ENCODE data around the gene DACH2. TPM values are rescaled to one million over a fixed set of nuclear protein-coding genes. Genes with fewer than 3 reads are reported as not detected.
A peak's percentile ranks its signal among the peaks of the same experiment; 100 is the strongest.
"Not testable (repeated sequence)": the region's sequence is repeated elsewhere in the genome, so short reads cannot be mapped to it uniquely, and the experiment has no call there.

DACH2 gene
- not detected for total RNA-seq

- peaks cover 32% of the 10 kb centered on the region for H3K27me3 Mint-ChIP-seq
- peaks cover 7% of the 10 kb centered on the region for H3K4me1 Mint-ChIP-seq
- POLR2A ChIA-PET, result no interaction called here
- no peaks in the 10 kb centered on the region for H3K9me3 Mint-ChIP-seq
- peak; percentile 35 for DNase-seq
- no peak within 1 kb of the TSS for H3K27ac Mint-ChIP-seq
- H3K4me3 Mint-ChIP-seq, result peak within 1 kb of the TSS; percentile 61
- CTCF ChIA-PET, result no interaction called here
- no peaks in the 10 kb centered on the region for H3K36me3 Mint-ChIP-seq (ENCODE audit: low read depth)
Measured at GRCh38 chrX:86148024-86148511, at the start of gene DACH2. Gene DACH2, plus strand, starts transcription at chrX:86148451.

DNA sequence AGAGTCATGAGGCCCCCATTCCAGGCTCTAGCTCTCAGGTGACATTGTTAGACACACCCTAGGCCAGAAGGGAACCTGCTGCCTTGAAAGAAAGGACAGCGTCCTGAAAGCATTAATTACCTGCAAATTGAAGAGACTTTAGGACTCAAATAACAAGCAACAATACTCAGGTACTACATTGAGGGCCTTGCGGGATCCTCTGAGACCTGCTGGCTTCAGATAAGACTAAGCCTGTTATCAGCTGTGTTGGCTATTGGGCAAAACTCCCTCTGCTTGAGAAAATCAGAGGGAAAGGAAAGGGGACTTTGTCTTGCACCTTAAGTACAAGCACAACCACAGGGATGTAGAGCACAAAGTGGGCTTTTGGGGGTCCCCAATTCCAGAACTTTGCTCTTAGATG, 45.9 kb upstream of the DACH2 start:
- Mint-ChIP-seq H3K4me3 (no peak overlapping the region), H3K9me3 (no peaks in the 10 kb centered on the region), H3K36me3 (ENCODE audit: low read depth) (no peaks in the 10 kb centered on the region), H3K27ac (no peak overlapping the region), H3K4me1 (no peaks in the 10 kb centered on the region), H3K27me3 (no peaks in the 10 kb centered on the region)
- DNase-seq, result no peak
- POLR2A ChIA-PET, result no interaction called here
- CTCF ChIA-PET, result no interaction called here

- Mint-ChIP-seq H3K36me3 (ENCODE audit: low read depth) (no peaks in the 10 kb centered on the region), H3K27me3 (no peaks in the 10 kb centered on the region), H3K9me3 (no peaks in the 10 kb centered on the region), H3K4me1 (no peaks in the 10 kb centered on the region), H3K4me3 (no peak overlapping the region), H3K27ac (no peak overlapping the region)
- ChIA-PET POLR2A (no interaction called here), CTCF (no interaction called here)
- DNase-seq, result no peak
Measured at GRCh38 chrX:86103061-86103460, 45.2 kb upstream of the DACH2 start.

- Mint-ChIP-seq H3K36me3 (ENCODE audit: low read depth) (no peaks in the 10 kb centered on the region), H3K27me3 (no peaks in the 10 kb centered on the region), H3K4me1 (no peaks in the 10 kb centered on the region), H3K4me3 (no peak overlapping the region), H3K27ac (no peak overlapping the region), H3K9me3 (no peaks in the 10 kb centered on the region)
- ChIA-PET POLR2A (no interaction called here), CTCF (no interaction called here)
- no peak for DNase-seq
Measured at GRCh38 chrX:86104526-86104925, 43.7 kb upstream of the DACH2 start.

- H3K27me3 Mint-ChIP-seq, result no peaks in the 10 kb centered on the region
- H3K27ac Mint-ChIP-seq, result no peak overlapping the region
- no peaks in the 10 kb centered on the region for H3K36me3 Mint-ChIP-seq (ENCODE audit: low read depth)
- ChIA-PET CTCF (no interaction called here), POLR2A (no interaction called here)
- no peak for DNase-seq
- H3K9me3 Mint-ChIP-seq, result peaks cover 5% of the 10 kb centered on the region
- H3K4me3 Mint-ChIP-seq, result no peak overlapping the region
- H3K4me1 Mint-ChIP-seq, result no peaks in the 10 kb centered on the region
Measured at GRCh38 chrX:86121916-86122315, 26.3 kb upstream of the DACH2 start.

DNA sequence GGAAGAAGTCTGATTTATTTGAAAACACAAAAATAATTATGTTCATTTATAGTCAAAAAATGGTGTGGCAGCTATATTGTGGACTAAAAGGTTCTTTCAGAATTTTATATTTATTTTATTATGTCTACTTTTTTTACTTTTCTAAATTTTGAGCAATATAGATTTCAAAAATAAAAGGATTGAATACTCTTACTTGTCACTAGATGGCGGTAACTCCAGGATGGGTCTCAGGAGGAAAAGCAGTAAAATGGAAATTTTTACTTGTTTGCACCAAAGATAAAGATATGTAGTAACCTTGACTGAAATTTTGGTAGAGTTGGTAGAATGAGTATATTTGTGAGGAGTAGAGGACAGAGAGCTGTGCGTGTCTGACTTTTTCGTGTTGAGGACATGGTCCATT, 14.5 kb upstream of the DACH2 start:
- Mint-ChIP-seq H3K36me3 (ENCODE audit: low read depth) (no peaks in the 10 kb centered on the region), H3K4me3 (no peak overlapping the region), H3K27me3 (no peaks in the 10 kb centered on the region), H3K27ac (no peak overlapping the region), H3K9me3 (no peaks in the 10 kb centered on the region), H3K4me1 (no peaks in the 10 kb centered on the region)
- POLR2A ChIA-PET, result no interaction called here
- CTCF ChIA-PET, result no interaction called here
- DNase-seq, result no peak

- POLR2A ChIA-PET, result no interaction called here
- Mint-ChIP-seq H3K9me3 (no peaks in the 10 kb centered on the region), H3K4me3 (no peak overlapping the region), H3K27me3 (no peaks in the 10 kb centered on the region), H3K27ac (no peak overlapping the region), H3K4me1 (no peaks in the 10 kb centered on the region), H3K36me3 (ENCODE audit: low read depth) (no peaks in the 10 kb centered on the region)
- no peak for DNase-seq
- CTCF ChIA-PET, result no interaction called here
Measured at GRCh38 chrX:86137071-86137470, 11.2 kb upstream of the DACH2 start.

- no peak overlapping the region for H3K4me3 Mint-ChIP-seq
- POLR2A ChIA-PET, result no interaction called here
- no peaks in the 10 kb centered on the region for H3K36me3 Mint-ChIP-seq (ENCODE audit: low read depth)
- peaks cover 7% of the 10 kb centered on the region for H3K27me3 Mint-ChIP-seq
- H3K9me3 Mint-ChIP-seq, result no peaks in the 10 kb centered on the region
- no peak for DNase-seq
- H3K4me1 Mint-ChIP-seq, result no peaks in the 10 kb centered on the region
- CTCF ChIA-PET, result no interaction called here
- no peak overlapping the region for H3K27ac Mint-ChIP-seq
Measured at GRCh38 chrX:86141786-86142185, 6.5 kb upstream of the DACH2 start.

- Mint-ChIP-seq H3K27me3 (peaks cover 29% of the 10 kb centered on the region), H3K4me1 (peaks cover 7% of the 10 kb centered on the region), H3K36me3 (ENCODE audit: low read depth) (no peaks in the 10 kb centered on the region), H3K4me3 (no peak overlapping the region), H3K27ac (no peak overlapping the region), H3K9me3 (no peaks in the 10 kb centered on the region)
- ChIA-PET CTCF (no interaction called here), POLR2A (no interaction called here)
- no peak for DNase-seq
Measured at GRCh38 chrX:86146102-86146501, 2.1 kb upstream of the DACH2 start.

DNA sequence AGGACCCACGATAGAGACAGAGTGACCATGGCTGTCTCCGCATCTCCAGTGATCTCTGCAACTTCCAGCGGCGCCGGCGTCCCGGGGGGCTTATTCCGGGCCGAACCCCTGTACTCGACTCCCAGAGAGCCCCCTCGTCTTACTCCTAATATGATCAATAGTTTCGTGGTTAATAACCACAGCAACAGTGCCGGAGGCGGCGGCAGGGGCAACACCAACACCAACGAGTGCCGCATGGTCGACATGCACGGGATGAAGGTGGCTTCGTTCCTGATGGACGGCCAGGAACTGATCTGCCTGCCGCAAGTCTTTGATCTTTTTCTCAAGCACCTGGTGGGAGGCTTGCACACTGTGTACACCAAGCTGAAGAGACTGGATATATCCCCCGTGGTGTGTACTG, 343 bp downstream of the DACH2 start:
- Mint-ChIP-seq H3K9me3 (no peaks in the 10 kb centered on the region), H3K36me3 (ENCODE audit: low read depth) (no peaks in the 10 kb centered on the region), H3K4me1 (peaks cover 7% of the 10 kb centered on the region), H3K4me3 (peak overlapping the region; percentile 61), H3K27me3 (peaks cover 32% of the 10 kb centered on the region), H3K27ac (no peak overlapping the region)
- DNase-seq, result no peak
- ChIA-PET CTCF (no interaction called here), POLR2A (no interaction called here)

- Mint-ChIP-seq H3K27me3 (peaks cover 28% of the 10 kb centered on the region), H3K27ac (no peak overlapping the region), H3K4me3 (no peak overlapping the region), H3K4me1 (peaks cover 7% of the 10 kb centered on the region), H3K9me3 (no peaks in the 10 kb centered on the region), H3K36me3 (ENCODE audit: low read depth) (no peaks in the 10 kb centered on the region)
- ChIA-PET CTCF (no interaction called here), POLR2A (no interaction called here)
- DNase-seq, result no peak
Measured at GRCh38 chrX:86149119-86149518, 868 bp downstream of the DACH2 start.

DNA sequence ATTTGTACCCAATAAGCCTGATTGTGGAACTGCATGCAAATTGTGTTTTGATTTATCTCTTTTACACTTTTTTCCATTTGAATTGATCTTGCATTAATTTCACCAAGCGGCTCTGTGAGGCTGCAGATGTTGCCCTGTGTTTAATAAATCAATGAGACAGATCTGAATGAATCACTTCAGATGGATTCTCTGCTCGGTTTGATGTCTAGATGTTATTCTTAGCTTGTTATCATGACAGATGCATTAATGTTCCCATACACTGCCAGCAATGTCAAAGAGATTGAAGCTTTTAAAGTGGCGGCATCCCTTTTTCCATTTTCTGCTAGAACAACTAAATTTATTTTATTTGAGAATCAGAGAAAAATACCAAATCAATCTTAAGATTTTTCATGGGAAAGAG, 6.3 kb downstream of the DACH2 start:
- H3K4me3 Mint-ChIP-seq, result no peak overlapping the region
- CTCF ChIA-PET, result no interaction called here

GRCh38 chrX:86171366-86171765, 23.1 kb downstream of the DACH2 start:
- H3K4me3 Mint-ChIP-seq, result no peak overlapping the region

More for the DNA sequence above, 6.3 kb downstream of the DACH2 start:
- Mint-ChIP-seq H3K9me3 (no peaks in the 10 kb centered on the region), H3K4me1 (no peaks in the 10 kb centered on the region), H3K27me3 (peaks cover 14% of the 10 kb centered on the region), H3K36me3 (ENCODE audit: low read depth) (no peaks in the 10 kb centered on the region), H3K27ac (no peak overlapping the region)
- POLR2A ChIA-PET, result no interaction called here
- no peak for DNase-seq

DNA sequence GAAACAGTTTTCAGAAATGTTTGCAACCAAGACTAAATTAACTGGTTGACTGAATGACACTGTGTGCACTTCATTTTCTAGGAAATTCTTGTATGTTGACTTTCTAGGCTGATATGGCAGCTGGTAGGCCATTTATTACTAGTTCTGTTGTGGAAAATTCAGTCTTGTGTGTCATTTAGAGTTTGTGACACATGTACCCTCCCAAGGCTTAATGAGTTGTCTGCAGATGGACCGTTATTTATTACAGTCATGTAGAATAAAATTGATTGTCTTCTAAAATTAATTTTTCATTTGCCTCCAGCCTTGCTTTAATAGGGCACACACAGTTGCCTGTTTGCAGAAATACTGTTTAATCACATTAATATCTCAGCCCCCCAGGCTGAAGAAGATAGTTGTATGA, 30.7 kb downstream of the DACH2 start:
- ChIA-PET CTCF (no interaction called here), POLR2A (no interaction called here)
- Mint-ChIP-seq H3K9me3 (no peaks in the 10 kb centered on the region), H3K4me3 (no peak overlapping the region), H3K27ac (no peak overlapping the region), H3K27me3 (peaks cover 1% of the 10 kb centered on the region), H3K4me1 (no peaks in the 10 kb centered on the region), H3K36me3 (ENCODE audit: low read depth) (no peaks in the 10 kb centered on the region)
- DNase-seq, result no peak

More at GRCh38 chrX:86171366-86171765, 23.1 kb downstream of the DACH2 start:
- Mint-ChIP-seq H3K27ac (no peak overlapping the region), H3K9me3 (no peaks in the 10 kb centered on the region), H3K4me1 (no peaks in the 10 kb centered on the region), H3K27me3 (peaks cover 4% of the 10 kb centered on the region), H3K36me3 (ENCODE audit: low read depth) (no peaks in the 10 kb centered on the region)
- DNase-seq, result no peak
- POLR2A ChIA-PET, result no interaction called here
- CTCF ChIA-PET, result no interaction called here

GRCh38 chrX:86181325-86181724, 33.1 kb downstream of the DACH2 start:
- H3K27me3 Mint-ChIP-seq; POLR2A ChIA-PET; H3K4me1 Mint-ChIP-seq; H3K36me3 Mint-ChIP-seq (ENCODE audit: low read depth); DNase-seq; CTCF ChIA-PET; H3K4me3 Mint-ChIP-seq; H3K27ac Mint-ChIP-seq; H3K9me3 Mint-ChIP-seq: not testable (repeated sequence)

All from activated CD4-positive, alpha-beta T cell treated with anti-CD3 and anti-CD28 coated beads, Interleukin-2, amount 10 ng/mL, durations not matched to agents 7 days and 5 days (primary cell).